Activated effector memory CD4-positive, alpha-beta T cell treated with Interleukin-2 at 50 U/mL for 16 hours (primary cell): ENCODE measurements around the gene SMIM35.

ENCODE experiments used
- DNase-seq: peaks from one replicate; pipeline ENCODE4 v3.0.0-alpha.2; 2020

SMIM35 gene

GRCh38 chr11:118086913-118087768 lies at the start of gene SMIM35:
SMIM35 (minus strand) TSS chr11:118086963; CDS start chr11:118086757, 206 bp downstream.
- no peak for DNase-seq

- DNase-seq, result no peak
Measured at GRCh38 chr11:118136341-118136740, 49.6 kb upstream of the SMIM35 start.

- no peak for DNase-seq
Measured at GRCh38 chr11:118135796-118136165, 49.0 kb upstream of the SMIM35 start.

GRCh38 chr11:118135051-118135795 lies 48.5 kb upstream of the SMIM35 start:
- DNase-seq, result no peak

- no peak for DNase-seq
Measured at GRCh38 chr11:118133816-118134215, 47.1 kb upstream of the SMIM35 start.

- no peak for DNase-seq
Measured at GRCh38 chr11:118132385-118133151, 45.8 kb upstream of the SMIM35 start.

- no peak for DNase-seq
Measured at GRCh38 chr11:118129471-118130172, 42.9 kb upstream of the SMIM35 start.

- DNase-seq, result no peak
Measured at GRCh38 chr11:118128721-118129470, 42.1 kb upstream of the SMIM35 start.

GRCh38 chr11:118128310-118128709 lies 41.5 kb upstream of the SMIM35 start:
- DNase-seq, result no peak

GRCh38 chr11:118126082-118126838 lies 39.5 kb upstream of the SMIM35 start:
- DNase-seq, result no peak

- no peak for DNase-seq
Measured at GRCh38 chr11:118124929-118125535, 38.3 kb upstream of the SMIM35 start.

GRCh38 chr11:118120793-118121192 lies 34.0 kb upstream of the SMIM35 start:
- no peak for DNase-seq

GRCh38 chr11:118117790-118118601 lies 31.2 kb upstream of the SMIM35 start:
- DNase-seq, result no peak

- peak; percentile 2 for DNase-seq
Measured at GRCh38 chr11:118115048-118115447, 28.3 kb upstream of the SMIM35 start.

- DNase-seq, result no peak
Measured at GRCh38 chr11:118114266-118114665, 27.5 kb upstream of the SMIM35 start.

GRCh38 chr11:118112711-118113430 lies 26.1 kb upstream of the SMIM35 start:
- DNase-seq, result no peak

- no peak for DNase-seq
Measured at GRCh38 chr11:118111744-118112035, 24.9 kb upstream of the SMIM35 start.

GRCh38 chr11:118111019-118111743 lies 24.4 kb upstream of the SMIM35 start:
- no peak for DNase-seq

GRCh38 chr11:118109231-118109630 lies 22.5 kb upstream of the SMIM35 start:
- DNase-seq, result no peak
